ENCODE measurements around the gene WFDC12.

GRCh38 chr20:45114465-45115385 is 9.5 kb downstream of the WFDC12 start, which contains the start of gene WFDC5:
- no peak for TF ChIP-seq POLR2A (IDR thresholded peaks at IDR 0.05; ENCODE audit: low read depth, low read length)
- no peak for TF ChIP-seq TAF1 (IDR thresholded peaks at IDR 0.05; ENCODE audit: borderline replicate concordance, low read depth, low read length)
